Measurements from ENCODE around the gene NFATC4. TPM values are rescaled to one million over a fixed set of nuclear protein-coding genes. Genes with fewer than 3 reads are reported as not detected.

Gene NFATC4
- total RNA-seq (under 1 TPM in 4 of 5 donors, not detected in 1; 0.16 to 0.82 (median 0.39) TPM), total RNA-seq (0 to 0.61 (median 0.06) reads per million in 29 experiments)
- total RNA-seq (2013): 0.29 TPM

- H3K4me3 ChIP-seq (ENCODE audit: control insufficient read depth in 1 of 2, extremely low read depth in 1 of 2, low read length in 1 of 2): peak within 1 kb of the TSS in 1 of 2 donors; percentile 71
Observed at GRCh38 chr14:24367514-24368211, at the start of gene NFATC4. NFATC4 (plus strand) TSS chr14:24368184; CDS start chr14:24368341, 157 bp downstream.

GRCh38 chr14:24321212-24321975 is 46.6 kb upstream of the NFATC4 start:
- Mint-ChIP-seq H3K9me3 (no peaks in the 10 kb centered on the region), H3K27me3 (peaks cover 3 to 7% of the 10 kb centered on the region in 2 donors), H3K27ac (no peak overlapping the region), H3K4me1 (peaks cover 4 to 10% (median 9%) of the 10 kb centered on the region in 3 donors), H3K36me3 (peaks cover 4% of the 10 kb centered on the region), H3K4me3 (no peak overlapping the region)
- DNase-seq (no peak), ATAC-seq (replicated peaks in 1 of 4) (no peak)
- no peaks in the 10 kb centered on the region for H3K4me1 ChIP-seq (ENCODE audit: control insufficient read depth in 1 of 2, extremely low read depth in 1 of 2, insufficient read depth in 2 of 2, low read length in 2 of 2)
- H3K36me3 ChIP-seq (ENCODE audit: control insufficient read depth in 2 of 2, extremely low read depth in 1 of 2, insufficient read depth in 1 of 2, low read length in 1 of 2): no peaks in the 10 kb centered on the region
- no peak overlapping the region for H3K4me3 ChIP-seq (ENCODE audit: control insufficient read depth in 1 of 2, extremely low read depth in 1 of 2, low read length in 1 of 2)
- POLR2A ChIA-PET: interaction anchor here in 1 of 2 donors (0.7 kb wide), 1 partner anchor 147 kb away, joined by 3 read pairs; no protein-coding TSS in a partner anchor
- WGBS (ENCODE audit: insufficient coverage): 86% methylated on average over 10 of the region's 14 CpGs
- H3K27me3 ChIP-seq (replicated peaks in 1 of 2; ENCODE audit: control insufficient read depth in 2 of 2, extremely low read depth in 1 of 2, insufficient read depth in 2 of 2, low read length in 1 of 2): peaks cover 0 to 25% of the 10 kb centered on the region in 2 experiments
- H3K27ac ChIP-seq (ENCODE audit: low read length): no peak overlapping the region
- no peaks in the 10 kb centered on the region for H3K9me3 ChIP-seq
- CTCF ChIA-PET: interaction anchor here in 1 of 2 donors (1.0 kb wide), 1 partner anchor 110 kb away, joined by 4 read pairs; no protein-coding TSS in a partner anchor

More at GRCh38 chr14:24367514-24368211, at the start of gene NFATC4:
- Histone ChIP-seq H3K27ac (ENCODE audit: low read length) (no peak within 1 kb of the TSS), H3K4me1 (ENCODE audit: control insufficient read depth in 1 of 2, extremely low read depth in 1 of 2, insufficient read depth in 2 of 2, low read length in 2 of 2) (peaks cover 4 to 36% of the 10 kb centered on the region in 2 experiments), H3K9me3 (no peaks in the 10 kb centered on the region), H3K27me3 (replicated peaks in 1 of 2; ENCODE audit: control insufficient read depth in 2 of 2, extremely low read depth in 1 of 2, insufficient read depth in 2 of 2, low read length in 1 of 2) (peaks cover 0 to 61% of the 10 kb centered on the region in 2 experiments), H3K36me3 (ENCODE audit: control insufficient read depth in 2 of 2, extremely low read depth in 1 of 2, insufficient read depth in 1 of 2, low read length in 1 of 2) (no peaks in the 10 kb centered on the region)
- ATAC-seq (replicated peaks in 1 of 4) (no peak), DNase-seq (peak in 1 of 35 experiments; percentile 10)
- Mint-ChIP-seq H3K27me3 (peaks cover 38 to 40% of the 10 kb centered on the region in 2 donors), H3K9me3 (no peaks in the 10 kb centered on the region), H3K4me1 (peaks cover 29 to 35% (median 35%) of the 10 kb centered on the region in 3 donors), H3K27ac (no peak within 1 kb of the TSS), H3K4me3 (peak within 1 kb of the TSS; percentile 65 to 79 (median 66)), H3K36me3 (no peaks in the 10 kb centered on the region)
- ChIA-PET POLR2A (no interaction called here), CTCF (no interaction called here)
- WGBS (ENCODE audit: insufficient coverage): 32% methylated on average over 10 of the region's 21 CpGs

- peaks cover 0 to 25% of the 10 kb centered on the region in 2 experiments for H3K27me3 ChIP-seq (replicated peaks in 1 of 2; ENCODE audit: control insufficient read depth in 2 of 2, extremely low read depth in 1 of 2, insufficient read depth in 2 of 2, low read length in 1 of 2)
- no peaks in the 10 kb centered on the region for H3K9me3 Mint-ChIP-seq
- no peak overlapping the region for H3K27ac ChIP-seq (ENCODE audit: low read length)
- ATAC-seq (replicated peaks in 1 of 4) (no peak), DNase-seq (no peak)
- POLR2A ChIA-PET: no interaction called here
- peaks cover 5 to 8% of the 10 kb centered on the region in 2 experiments for H3K4me1 ChIP-seq (ENCODE audit: control insufficient read depth in 1 of 2, extremely low read depth in 1 of 2, insufficient read depth in 2 of 2, low read length in 2 of 2)
- no peak overlapping the region for H3K4me3 ChIP-seq (ENCODE audit: control insufficient read depth in 1 of 2, extremely low read depth in 1 of 2, low read length in 1 of 2)
- H3K4me1 Mint-ChIP-seq: peaks cover 10 to 13% (median 12%) of the 10 kb centered on the region in 3 donors
- 85% methylated on average over 6 of the region's 10 CpGs for WGBS (ENCODE audit: insufficient coverage)
- H3K9me3 ChIP-seq: no peaks in the 10 kb centered on the region
- no peak overlapping the region for H3K4me3 Mint-ChIP-seq
- no peak overlapping the region for H3K27ac Mint-ChIP-seq
- H3K36me3 ChIP-seq (ENCODE audit: control insufficient read depth in 2 of 2, extremely low read depth in 1 of 2, insufficient read depth in 1 of 2, low read length in 1 of 2): no peaks in the 10 kb centered on the region
- peaks cover 3 to 7% of the 10 kb centered on the region in 2 donors for H3K27me3 Mint-ChIP-seq
- CTCF ChIA-PET: interaction anchor here (0.6 to 1.0 kb wide), 3 partner anchors 10 to 121 kb away, joined by 4 to 6 read pairs (median 5); no protein-coding TSS in a partner anchor
- no peaks in the 10 kb centered on the region for H3K36me3 Mint-ChIP-seq
Observed at GRCh38 chr14:24322672-24323071, 45.3 kb upstream of the NFATC4 start.

GRCh38 chr14:24323341-24323740 is 44.6 kb upstream of the NFATC4 start:
- no peak for ATAC-seq (replicated peaks in 1 of 4)
- POLR2A ChIA-PET: no interaction called here
- H3K9me3 ChIP-seq: no peaks in the 10 kb centered on the region
- H3K27ac Mint-ChIP-seq: no peak overlapping the region
- peaks cover 3 to 7% of the 10 kb centered on the region in 2 donors for H3K27me3 Mint-ChIP-seq
- no peaks in the 10 kb centered on the region for H3K9me3 Mint-ChIP-seq
- no peaks in the 10 kb centered on the region for H3K36me3 Mint-ChIP-seq
- no peaks in the 10 kb centered on the region for H3K36me3 ChIP-seq (ENCODE audit: control insufficient read depth in 2 of 2, extremely low read depth in 1 of 2, insufficient read depth in 1 of 2, low read length in 1 of 2)
- peaks cover 8 to 18% (median 15%) of the 10 kb centered on the region in 3 donors for H3K4me1 Mint-ChIP-seq
- no peak overlapping the region for H3K27ac ChIP-seq (ENCODE audit: low read length)
- peaks cover 5 to 14% of the 10 kb centered on the region in 2 experiments for H3K4me1 ChIP-seq (ENCODE audit: control insufficient read depth in 1 of 2, extremely low read depth in 1 of 2, insufficient read depth in 2 of 2, low read length in 2 of 2)
- H3K4me3 Mint-ChIP-seq: no peak overlapping the region
- H3K4me3 ChIP-seq (ENCODE audit: control insufficient read depth in 1 of 2, extremely low read depth in 1 of 2, low read length in 1 of 2): no peak overlapping the region
- DNase-seq: no peak
- WGBS (ENCODE audit: insufficient coverage): 64% methylated on average over 3 of the region's 3 CpGs
- H3K27me3 ChIP-seq (replicated peaks in 1 of 2; ENCODE audit: control insufficient read depth in 2 of 2, extremely low read depth in 1 of 2, insufficient read depth in 2 of 2, low read length in 1 of 2): peaks cover 0 to 25% of the 10 kb centered on the region in 2 experiments
- CTCF ChIA-PET: no interaction called here

GRCh38 chr14:24324024-24324423 is 44.0 kb upstream of the NFATC4 start:
- DNase-seq: no peak
- POLR2A ChIA-PET: interaction anchor here in 1 of 2 donors (0.6 kb wide), 1 partner anchor 117 kb away, joined by 6 read pairs; no protein-coding TSS in a partner anchor
- CTCF ChIA-PET: no interaction called here

GRCh38 chr14:24325041-24325530 is 42.9 kb upstream of the NFATC4 start:
- no peak overlapping the region for H3K4me3 Mint-ChIP-seq
- Histone ChIP-seq H3K4me3 (ENCODE audit: control insufficient read depth in 1 of 2, extremely low read depth in 1 of 2, low read length in 1 of 2) (no peak overlapping the region), H3K27ac (ENCODE audit: low read length) (no peak overlapping the region), H3K27me3 (replicated peaks in 1 of 2; ENCODE audit: control insufficient read depth in 2 of 2, extremely low read depth in 1 of 2, insufficient read depth in 2 of 2, low read length in 1 of 2) (peaks cover 0 to 28% of the 10 kb centered on the region in 2 experiments), H3K4me1 (ENCODE audit: control insufficient read depth in 1 of 2, extremely low read depth in 1 of 2, insufficient read depth in 2 of 2, low read length in 2 of 2) (peaks cover 5 to 31% of the 10 kb centered on the region in 2 experiments), H3K9me3 (no peaks in the 10 kb centered on the region), H3K36me3 (ENCODE audit: control insufficient read depth in 2 of 2, extremely low read depth in 1 of 2, insufficient read depth in 1 of 2, low read length in 1 of 2) (no peaks in the 10 kb centered on the region)
- ChIA-PET POLR2A (no interaction called here), CTCF (interaction anchor here (0.7 to 1.1 kb wide), 2 partner anchors 16 to 711 kb away, joined by 3 to 4 read pairs; no protein-coding TSS in a partner anchor)
- no peaks in the 10 kb centered on the region for H3K36me3 Mint-ChIP-seq
- ATAC-seq (replicated peaks in 1 of 4): no peak
- H3K9me3 Mint-ChIP-seq: no peaks in the 10 kb centered on the region
- H3K27me3 Mint-ChIP-seq: peaks cover 0 to 7% of the 10 kb centered on the region in 2 donors
- H3K4me1 Mint-ChIP-seq: peaks cover 25 to 35% (median 25%) of the 10 kb centered on the region in 3 donors
- no peak overlapping the region for H3K27ac Mint-ChIP-seq
- no peak for DNase-seq
- WGBS (ENCODE audit: insufficient coverage): 76% methylated on average over 3 of the region's 5 CpGs

More at GRCh38 chr14:24324024-24324423, 44.0 kb upstream of the NFATC4 start:
- Histone ChIP-seq H3K36me3 (ENCODE audit: control insufficient read depth in 2 of 2, extremely low read depth in 1 of 2, insufficient read depth in 1 of 2, low read length in 1 of 2) (no peaks in the 10 kb centered on the region), H3K4me1 (ENCODE audit: control insufficient read depth in 1 of 2, extremely low read depth in 1 of 2, insufficient read depth in 2 of 2, low read length in 2 of 2) (peaks cover 5 to 21% of the 10 kb centered on the region in 2 experiments), H3K27me3 (replicated peaks in 1 of 2; ENCODE audit: control insufficient read depth in 2 of 2, extremely low read depth in 1 of 2, insufficient read depth in 2 of 2, low read length in 1 of 2) (peaks cover 0 to 25% of the 10 kb centered on the region in 2 experiments), H3K27ac (ENCODE audit: low read length) (no peak overlapping the region), H3K4me3 (ENCODE audit: control insufficient read depth in 1 of 2, extremely low read depth in 1 of 2, low read length in 1 of 2) (no peak overlapping the region), H3K9me3 (no peaks in the 10 kb centered on the region)
- Mint-ChIP-seq H3K4me1 (peaks cover 14 to 25% (median 22%) of the 10 kb centered on the region in 3 donors), H3K27me3 (peaks cover 3 to 7% of the 10 kb centered on the region in 2 donors), H3K27ac (no peak overlapping the region), H3K4me3 (no peak overlapping the region), H3K36me3 (no peaks in the 10 kb centered on the region), H3K9me3 (no peaks in the 10 kb centered on the region)
- WGBS (ENCODE audit: insufficient coverage): 75% methylated on average over 4 of the region's 6 CpGs
- no peak for ATAC-seq (replicated peaks in 1 of 4)
